IMR-90 (cell line): ENCODE results near the gene GNAI1. TPM values are rescaled to one million over a fixed set of nuclear protein-coding genes. Genes with fewer than 3 reads are reported as not detected.

Source experiments
- ATAC-seq: fragments of 200-7000 bp; cut with Tn5 transposase; 2 replicates; pipeline ENCODE4 v1.9.1; 2020; ENCODE audit warnings: low read depth, mild to moderate bottlenecking, moderate library complexity
- BruUV-seq: library from RNA; stranded (reverse); fragments of 400-500 nt; replicated peaks from 2 replicates; lab custom pipeline; 2021; lab: Mats Ljungman, UMichigan
- CTCF ChIA-PET: fragments of 300-600 bp; formaldehyde crosslinking; extraction: SDS; loops from one replicate; lab custom pipeline; 2021; ENCODE audit warnings: antibody characterized with exemption; lab: Yijun Ruan, JAX
- POLR2A ChIA-PET: fragments of 300-600 bp; sonication (Branson Sonifier 250); formaldehyde crosslinking; loops from one replicate; lab custom pipeline; 2022; ENCODE audit warnings: antibody characterized with exemption; ENCODE audit not compliant: unreplicated experiment; lab: Charles Lee
- DNase-seq: peaks from one replicate; pipeline ENCODE4 v3.0.0; 2013
- H2AFZ ChIP-seq: replicated peaks from 2 replicates; pipeline ENCODE3; 2013; ENCODE audit warnings: low read length, mild to moderate bottlenecking; ENCODE audit not compliant: poor library complexity
- H2AK5ac ChIP-seq: 2 replicates; pipeline ENCODE4 v1.6.1; 2013; ENCODE audit warnings: low read depth, low read length, inconsistent platforms
- H2AK9ac ChIP-seq: replicated peaks from 2 replicates; pipeline ENCODE3; 2013; ENCODE audit warnings: mild to moderate bottlenecking, low read depth, low read length, moderate library complexity; ENCODE audit not compliant: poor library complexity
- H2BK120ac ChIP-seq: 2 replicates; pipeline ENCODE4 v1.6.1; 2013; ENCODE audit warnings: low read depth, low read length, inconsistent platforms
- H2BK15ac ChIP-seq: 3 replicates; pipeline ENCODE4 v1.6.1; 2013; ENCODE audit warnings: low read depth, low read length, inconsistent platforms
- H2BK20ac ChIP-seq: 2 replicates; pipeline ENCODE4 v1.6.1; 2013; ENCODE audit warnings: low read depth, mild to moderate bottlenecking, inconsistent platforms, low read length, moderate library complexity
- H2BK5ac ChIP-seq: 2 replicates; pipeline ENCODE4 v1.6.1; 2013; ENCODE audit warnings: mild to moderate bottlenecking, low read depth, low read length, inconsistent platforms; ENCODE audit not compliant: poor library complexity, severe bottlenecking
- H3K14ac ChIP-seq: replicated peaks from 2 replicates; pipeline ENCODE4 v1.6.1; 2013; ENCODE audit warnings: low read depth, low read length, inconsistent platforms
- H3K18ac ChIP-seq: 2 replicates; pipeline ENCODE4 v1.6.1; 2013; ENCODE audit warnings: low read depth, low read length, control low read depth
- H3K23ac ChIP-seq: 2 replicates; pipeline ENCODE4 v1.6.1; 2013; ENCODE audit warnings: low read depth, low read length, inconsistent platforms
- H3K27ac ChIP-seq: 2 replicates; pipeline ENCODE4 v1.5.1; 2013; ENCODE audit warnings: mild to moderate bottlenecking, control low read depth, low read length; ENCODE audit not compliant: insufficient read depth
- H3K27me3 ChIP-seq: 2 replicates; pipeline ENCODE4 v1.6.1; 2013; ENCODE audit warnings: low read length; ENCODE audit not compliant: control insufficient read depth, insufficient read depth
- H3K36me3 ChIP-seq: 2 replicates; pipeline ENCODE4 v1.6.1; 2013; ENCODE audit warnings: low read length, mixed read lengths; ENCODE audit not compliant: control insufficient read depth, insufficient read depth
- H3K4ac ChIP-seq: 2 replicates; pipeline ENCODE4 v1.6.1; 2013; ENCODE audit warnings: low read depth, low read length, inconsistent platforms
- H3K4me1 ChIP-seq: 2 replicates; pipeline ENCODE4 v1.6.1; 2013; ENCODE audit warnings: low read length, mixed read lengths; ENCODE audit not compliant: control insufficient read depth, insufficient read depth
- H3K4me2 ChIP-seq: 2 replicates; pipeline ENCODE4 v1.6.1; 2013; ENCODE audit warnings: low read depth, mild to moderate bottlenecking, control low read depth, low read length, moderate library complexity
- H3K4me3 ChIP-seq: 2 replicates; pipeline ENCODE4 v1.5.1; 2013; ENCODE audit warnings: low read depth, mild to moderate bottlenecking, control low read depth, low read length, moderate library complexity; ENCODE audit not compliant: insufficient read depth
- H3K56ac ChIP-seq: 2 replicates; pipeline ENCODE4 v1.6.1; 2013; ENCODE audit warnings: low read length, inconsistent platforms; ENCODE audit not compliant: insufficient read depth; ENCODE audit errors: extremely low read depth
- H3K79me1 ChIP-seq, 2 experiments: 2 replicates each; pipeline ENCODE4 v1.6.1; 2013; ENCODE audit warnings: low read length in 2 of 2, inconsistent platforms in 1 of 2, low read depth in 1 of 2
- H3K9ac ChIP-seq: 2 replicates; pipeline ENCODE4 v1.6.1; 2013; ENCODE audit warnings: low read depth, low read length, control low read depth
- H3K9me1 ChIP-seq: 2 replicates; pipeline ENCODE4 v1.6.1; 2013; ENCODE audit warnings: low read length, inconsistent platforms; ENCODE audit not compliant: insufficient read depth
- H3K9me3 ChIP-seq: 2 replicates; pipeline ENCODE4 v1.6.1; 2013; ENCODE audit warnings: low read length; ENCODE audit not compliant: control insufficient read depth, insufficient read depth
- H4K20me1 ChIP-seq: 2 replicates; pipeline ENCODE4 v1.6.1; 2013; ENCODE audit warnings: low read length, inconsistent platforms; ENCODE audit not compliant: insufficient read depth
- H4K5ac ChIP-seq: 2 replicates; pipeline ENCODE4 v1.6.1; 2013; ENCODE audit warnings: mild to moderate bottlenecking, low read depth, low read length, control low read depth
- H4K8ac ChIP-seq, 2 experiments: 2 replicates each; pipeline ENCODE4 v1.6.1; 2013; ENCODE audit warnings: low read depth in 2 of 2, low read length in 2 of 2, control low read depth in 1 of 2, inconsistent platforms in 1 of 2
- H4K91ac ChIP-seq: 2 replicates; pipeline ENCODE4 v1.6.1; 2013; ENCODE audit warnings: low read depth, low read length, inconsistent platforms; ENCODE audit not compliant: insufficient read depth
- CEBPB ChIP-seq: IDR thresholded peaks from 2 replicates; pipeline ENCODE4 v1.6.1; 2012; ENCODE audit warnings: low read depth, low read length, improper control_type of control experiment
- FOS ChIP-seq: fragments of 150-350 bp; IDR thresholded peaks from 2 replicates; pipeline ENCODE4 v1.6.1; 2016; ENCODE audit warnings: low read depth, low read length
- RAD21 ChIP-seq: IDR thresholded peaks from 2 replicates; pipeline ENCODE4 v1.6.1; 2012; ENCODE audit warnings: low read length, improper control_type of control experiment
- WGBS, 2 experiments: methylation state at CpG; one replicate each; pipeline versions ENCODE4 v1.1.5 to v1.1.7; 2013; ENCODE audit warnings: missing lambda C conversion rate in 2 of 2; ENCODE audit not compliant: insufficient read length in 1 of 2; ENCODE audit errors: extremely low coverage in 2 of 2; 5-methylcytosine and 5-hydroxymethylcytosine counted together
- dilution Hi-C: fragments of 300-500 bp; cut with HindIII; formaldehyde crosslinking; loops from one replicate; pipeline ENCODE4 v1.14.3; 2018; ENCODE audit warnings: low sequenced_read_pairs; ENCODE audit not compliant: unreplicated experiment
- in situ Hi-C: fragments of 300-500 bp; cut with MboI; formaldehyde crosslinking; loops from 3 replicates; pipeline ENCODE4 v1.14.3; 2019; ENCODE audit warnings: low sequenced_read_pairs, inconsistent platforms, mixed read lengths
- intact Hi-C: fragments of 100-400 bp; cut with micrococcal nuclease; formaldehyde crosslinking; loops from 2 replicates; pipeline ENCODE4 v1.10.0; 2022
- polyA plus RNA-seq, 3 experiments: library from polyadenylated mRNA; depleted of rRNA; stranded (reverse); fragments of >200 nt; gene quantifications; 2 replicates each; pipeline ENCODE4 v1.2.3, GENCODE V29; 2012; ENCODE audit warnings: low replicate concordance in 1 of 3
- total RNA-seq: library from RNA; depleted of rRNA; stranded (reverse); fragments of >200 nt; gene quantifications from 2 replicates; pipeline ENCODE4 v1.2.3, GENCODE V29; 2012

Gene GNAI1
- total and polyA plus RNA-seq, 2 of the 4 experiments (the other 2 are of a cell fraction), result 21.1 to 26.5 TPM

DNA sequence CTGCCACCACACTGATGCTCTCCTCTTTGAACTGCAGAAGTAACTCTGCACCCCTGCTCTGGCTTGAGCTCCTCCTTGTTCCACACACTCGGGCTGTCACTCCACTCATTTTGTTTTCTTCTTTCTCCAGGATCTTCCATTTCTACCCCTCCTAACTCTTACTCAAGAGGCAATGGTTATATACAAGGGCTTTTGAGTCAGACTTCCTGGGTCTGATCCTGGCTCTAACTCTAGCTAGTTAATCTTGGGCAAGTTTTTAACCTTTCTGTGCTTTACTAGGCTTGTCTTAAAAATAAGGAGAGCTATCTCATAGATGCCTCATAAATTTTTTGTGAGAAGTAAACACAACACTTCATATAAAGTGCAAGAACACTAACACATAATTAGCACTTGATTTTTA lies 45.3 kb upstream of the GNAI1 start:
- in situ Hi-C loops, result loop anchor here (25.0 kb wide), 1 partner anchor 573 kb away; no protein-coding TSS in a partner anchor
- H2BK20ac ChIP-seq, result peak overlapping the region; percentile 1; the same call in 1 of the 2 replicates
- peak overlapping the region; percentile 27 for H2BK120ac ChIP-seq
- no peaks in the 10 kb centered on the region for H3K27me3 ChIP-seq
- peak overlapping the region; percentile 72; the same call in 1 of the 2 replicates for H3K27ac ChIP-seq
- H3K9ac ChIP-seq, result no peak overlapping the region
- peak overlapping the region; percentile 28 for H2AFZ ChIP-seq
- DNase-seq (peak; percentile 55), ATAC-seq (peak; percentile 34)
- H2BK5ac ChIP-seq, result peak overlapping the region; percentile 25
- peak overlapping the region; percentile 29 for H3K4ac ChIP-seq
- H4K91ac ChIP-seq, result peak overlapping the region; percentile 12; the same call in 1 of the 2 replicates
- H3K56ac ChIP-seq, result no peak overlapping the region
- no peak overlapping the region for H4K5ac ChIP-seq
- TF ChIP-seq RAD21, result no peak
- TF ChIP-seq CEBPB, result peak; percentile 45; the same call in 1 of the 2 replicates
- no peak for TF ChIP-seq FOS
- WGBS, 2 experiments, result no CpG with 5 or more reads among the region's 1 CpG
- no peaks in the 10 kb centered on the region for H3K9me1 ChIP-seq
- peak overlapping the region; percentile 67; the same call in 1 of the 2 replicates for H3K4me2 ChIP-seq
- peak overlapping the region; percentile 41; the same call in 1 of the 2 replicates for H2AK5ac ChIP-seq
- 0 out of 2 replicates have a peak overlapping the region, but pooled peaks have one; percentile 2 for H3K14ac ChIP-seq
- H4K8ac ChIP-seq, result peak overlapping the region in 1 of 2 experiments; percentile 25; a peak in 1 of 4 replicates
- H3K4me1 ChIP-seq, result peaks cover 6% of the 10 kb centered on the region
- H2BK15ac ChIP-seq, result peak overlapping the region; percentile 22; the same call in 1 of the 3 replicates
- peak overlapping the region; percentile 67; the same call in 1 of the 2 replicates for H3K18ac ChIP-seq
- dilution Hi-C loops, result no loop called here
- H3K36me3 ChIP-seq, result no peaks in the 10 kb centered on the region
- no peaks in the 10 kb centered on the region; the same call in 1 of the 2 replicates for H4K20me1 ChIP-seq
- BruUV-seq, result no TSS peak
- no peak overlapping the region for H3K4me3 ChIP-seq
- ChIA-PET POLR2A (no interaction called here), CTCF (interaction anchor here (1.1 kb wide), 1 partner anchor 43 kb away, joined by 3 read pairs; no protein-coding TSS in a partner anchor)
- no peak overlapping the region for H2AK9ac ChIP-seq
- intact Hi-C loops, result loop anchor here (10.0 kb wide), 1 partner anchor 565 kb away; no protein-coding TSS in a partner anchor
- H3K9me3 ChIP-seq, result no peaks in the 10 kb centered on the region
- no peaks in the 10 kb centered on the region for H3K79me1 ChIP-seq
- no peak overlapping the region for H3K23ac ChIP-seq
